Activated naive CD4-positive, alpha-beta T cell treated with anti-CD3 and anti-CD28 coated beads, Interleukin-2, amount 50 U/mL, for 16 hours (primary cell): Measurements from ENCODE around the gene RANGAP1.
A peak's percentile ranks its signal among the peaks of the same experiment; 100 is the strongest.

Experiments used
- DNase-seq: peaks from one replicate; pipeline ENCODE4 v3.0.0-alpha.2; 2020

The RANGAP1 gene

GRCh38 chr22:41231369-41231768 is 54.6 kb downstream of the RANGAP1 start:
- no peak for DNase-seq

GRCh38 chr22:41230401-41230785 is 55.6 kb downstream of the RANGAP1 start:
- no peak for DNase-seq

GRCh38 chr22:41229730-41230400 is 56.1 kb downstream of the RANGAP1 start:
- DNase-seq: no peak

DNA sequence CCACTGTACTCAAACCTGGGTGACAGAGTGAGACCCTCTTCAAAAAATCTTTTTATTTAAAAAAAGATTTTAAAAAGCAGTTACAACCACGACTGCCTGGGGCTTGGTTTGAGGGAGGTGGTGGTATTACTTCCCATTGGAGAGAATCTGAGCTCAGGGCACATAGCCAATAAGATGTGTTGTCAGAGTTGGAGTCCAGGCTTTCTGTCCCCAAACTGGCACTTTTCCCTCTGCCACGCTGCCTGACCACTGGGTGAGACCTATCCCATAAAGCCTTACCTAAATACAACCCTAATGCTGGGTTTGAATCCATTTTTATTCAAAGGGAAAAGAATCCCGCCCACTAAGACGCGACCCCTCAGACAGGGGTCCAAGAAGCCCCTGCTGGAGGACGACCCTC is 56.8 kb downstream of the RANGAP1 start:
- no peak for DNase-seq

DNA sequence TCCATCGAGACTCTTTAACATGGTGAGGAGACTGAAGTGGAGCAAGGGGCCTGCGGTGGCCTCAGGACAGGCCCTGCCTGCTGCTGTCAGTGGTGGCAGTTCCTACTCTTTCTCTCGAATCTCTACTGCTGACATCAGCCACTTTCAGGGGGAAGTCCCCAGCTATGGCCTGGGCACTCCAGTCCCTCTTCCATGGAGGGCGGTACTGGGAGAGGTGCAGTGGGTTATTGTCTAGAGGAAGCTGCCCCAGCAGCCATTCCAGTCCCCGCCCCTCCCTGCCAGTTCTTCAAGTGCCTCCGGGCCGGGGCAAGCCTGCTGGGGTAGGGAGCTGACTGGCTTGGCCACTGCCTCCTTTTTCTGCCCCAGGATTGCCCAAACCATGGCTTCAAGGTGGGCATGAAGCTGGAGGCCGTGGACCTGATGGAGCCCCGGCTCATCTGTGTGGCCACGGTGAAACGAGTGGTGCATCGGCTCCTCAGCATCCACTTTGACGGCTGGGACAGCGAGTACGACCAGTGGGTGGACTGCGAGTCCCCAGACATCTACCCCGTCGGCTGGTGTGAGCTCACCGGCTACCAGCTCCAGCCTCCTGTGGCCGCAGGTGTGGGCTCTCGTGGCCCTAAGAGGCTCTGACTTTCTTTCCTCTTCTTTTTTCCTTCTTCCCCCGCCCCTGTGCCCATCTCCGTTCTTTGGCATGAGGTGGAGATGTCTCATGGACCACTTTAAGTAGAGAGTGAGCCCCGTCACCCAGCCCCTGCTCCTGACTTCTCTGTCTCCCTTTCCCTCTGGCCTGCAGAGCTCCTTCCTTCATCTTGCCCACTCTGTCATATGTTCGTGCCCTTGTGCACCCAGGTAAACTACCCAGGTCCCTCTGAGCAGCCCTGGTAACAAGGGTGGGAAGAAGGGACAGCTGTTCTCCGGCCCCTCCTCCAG is 59.0 kb downstream of the RANGAP1 start:
- DNase-seq: no peak

- no peak for DNase-seq
These were observed 62.5 kb downstream of the RANGAP1 start for GRCh38 chr22:41223535-41223934.

DNA sequence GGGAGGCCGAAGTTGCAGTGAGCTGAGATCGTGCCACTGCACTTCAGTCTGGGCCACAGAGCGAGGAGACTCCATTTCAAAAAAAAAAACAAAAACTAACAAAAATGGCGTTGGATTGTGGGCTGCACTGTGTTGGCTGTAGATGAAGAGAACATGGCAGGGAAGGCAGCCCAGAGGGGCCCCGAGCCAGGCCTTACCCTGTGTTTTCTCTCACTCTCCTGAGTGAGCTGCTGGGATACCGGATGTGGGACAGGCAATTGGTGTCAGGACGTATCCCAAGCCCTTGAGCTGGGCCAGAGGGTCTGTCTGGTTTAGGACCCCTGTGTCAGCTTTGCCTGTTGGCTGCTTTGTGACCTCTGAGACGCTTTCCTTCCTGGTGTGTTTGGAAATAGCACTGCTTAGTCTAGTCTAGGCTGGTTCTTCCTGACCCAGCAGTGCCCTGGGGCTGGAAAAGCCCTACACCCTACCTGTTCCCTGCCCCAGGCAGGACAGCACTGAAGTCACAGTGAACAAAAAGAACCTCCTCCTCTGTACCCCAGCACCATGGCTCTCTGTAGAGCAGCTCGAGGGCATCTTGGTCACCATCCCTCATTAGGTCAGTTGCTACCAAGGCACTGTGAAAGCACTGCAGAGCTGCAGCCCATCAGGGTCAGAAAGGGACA is 63.0 kb downstream of the RANGAP1 start:
- DNase-seq: no peak

DNA sequence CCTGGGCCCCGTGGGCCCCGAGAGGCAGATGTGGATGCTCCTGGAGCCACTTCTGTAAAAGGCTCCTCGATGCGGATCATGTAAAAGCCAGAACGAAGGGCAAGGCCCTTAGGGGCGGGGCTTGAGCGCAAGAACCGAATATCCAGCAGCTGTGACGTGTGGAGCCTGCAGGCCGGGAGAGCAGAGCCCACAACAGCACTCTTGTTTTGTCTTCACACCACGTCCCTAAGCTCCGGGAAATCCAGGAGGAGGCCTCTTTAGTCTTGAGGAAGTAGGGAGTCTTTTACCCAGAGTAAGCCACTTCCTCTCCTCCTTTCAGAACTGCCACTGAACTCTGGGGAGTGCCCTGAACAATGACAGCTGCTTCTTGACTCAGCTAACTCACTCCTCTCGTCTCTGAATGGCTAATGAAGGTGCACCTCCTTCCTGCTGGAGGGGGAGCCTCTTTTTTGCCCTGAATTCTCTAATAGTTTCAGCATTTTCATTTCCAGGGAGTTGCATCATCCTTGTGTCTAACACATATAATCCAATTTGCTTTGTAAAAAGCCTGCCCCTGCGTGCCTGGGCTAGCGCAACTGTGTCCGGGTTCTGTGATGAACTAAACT is 68.3 kb downstream of the RANGAP1 start:
- DNase-seq: peak; percentile 39

DNA sequence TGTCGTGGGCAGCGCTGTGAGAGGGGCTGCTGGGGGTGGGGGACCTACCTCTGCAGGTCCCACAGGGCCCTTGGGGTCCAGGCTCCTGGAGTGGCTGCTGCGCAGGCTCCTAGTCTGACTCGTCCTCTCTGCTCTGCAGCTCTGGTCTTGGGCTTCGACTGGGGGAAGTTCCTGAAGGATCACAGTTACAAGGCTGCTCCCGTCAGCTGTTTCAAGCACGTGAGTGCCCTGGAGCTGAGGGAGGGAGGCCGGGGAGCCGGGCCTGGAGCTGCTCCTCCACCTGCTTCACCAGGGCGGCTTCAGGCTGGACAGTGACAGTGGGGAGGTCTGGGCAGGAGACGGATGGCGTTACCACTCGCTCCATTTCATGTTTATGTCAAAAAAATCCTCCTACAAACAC is 69.0 kb downstream of the RANGAP1 start:
- no peak for DNase-seq

GRCh38 chr22:41215926-41216325 is 70.1 kb downstream of the RANGAP1 start:
- DNase-seq: no peak

GRCh38 chr22:41215409-41215808 is 70.6 kb downstream of the RANGAP1 start:
- DNase-seq: no peak

DNA sequence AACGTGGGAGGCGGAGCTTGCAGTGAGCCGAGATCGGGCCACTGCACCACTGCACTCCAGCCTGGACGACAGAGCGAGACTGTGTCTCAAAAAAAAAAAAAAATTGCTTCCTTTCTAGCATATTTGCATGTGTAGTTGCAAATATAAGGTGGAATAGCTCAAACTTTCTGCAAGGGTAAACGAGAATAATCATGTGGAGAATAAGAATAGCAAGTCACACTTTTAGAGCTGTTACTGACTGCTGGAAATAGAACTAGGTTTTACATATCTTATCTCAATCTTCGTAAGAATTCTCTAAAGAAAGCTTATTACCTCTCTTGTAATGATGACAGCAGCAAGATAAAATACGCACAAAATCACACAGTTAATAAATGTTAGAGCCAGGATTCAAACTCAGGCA is 79.3 kb downstream of the RANGAP1 start:
- no peak for DNase-seq

GRCh38 chr22:41204992-41205900 is 80.7 kb downstream of the RANGAP1 start, which contains the start of gene L3MBTL2:
Gene L3MBTL2 (plus strand): TSS chr22:41205312. CDS start chr22:41205363, 51 bp downstream.
- DNase-seq: peak; percentile 99

DNA sequence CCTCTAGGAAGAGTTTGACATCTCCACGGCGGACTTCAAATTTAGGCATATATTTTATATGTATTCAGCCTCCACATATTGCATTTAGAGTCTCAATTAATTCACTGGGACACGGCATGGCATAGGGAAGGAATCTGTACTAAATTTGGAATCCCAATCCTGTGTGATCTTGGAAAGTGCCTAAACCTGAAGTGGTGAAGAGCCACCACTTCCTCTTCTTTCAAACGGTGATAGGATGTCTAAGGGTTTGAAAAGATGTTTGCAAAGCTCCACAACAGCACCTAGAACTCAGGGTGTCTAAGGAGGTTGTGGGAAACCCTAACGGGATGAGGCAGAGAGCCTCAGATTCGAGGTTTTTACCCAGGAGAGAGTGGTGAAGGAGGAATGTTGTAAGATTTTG is 81.9 kb downstream of the RANGAP1 start:
- DNase-seq: no peak

- no peak for DNase-seq
These were observed 82.9 kb downstream of the RANGAP1 start for GRCh38 chr22:41203118-41203517.

DNA sequence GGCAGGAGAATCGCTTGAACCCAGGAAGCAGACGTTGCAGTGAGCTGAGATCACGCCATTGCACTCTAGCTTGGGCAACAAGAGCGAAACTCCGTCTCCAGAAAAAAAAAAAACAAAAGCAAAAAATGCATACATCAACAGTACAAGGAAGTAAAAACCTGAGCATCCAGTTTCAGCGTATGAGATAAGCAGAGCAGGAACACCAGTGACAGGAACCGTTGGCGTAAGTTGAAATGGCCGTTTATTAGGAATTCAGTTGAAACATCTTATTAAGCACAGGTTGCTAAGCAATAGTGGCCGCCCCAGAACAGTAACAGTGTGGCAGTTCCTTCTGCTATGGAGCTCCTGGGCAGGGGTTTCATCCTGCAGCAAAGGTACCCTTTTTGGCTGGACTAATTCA is 84.8 kb downstream of the RANGAP1 start:
- no peak for DNase-seq

GRCh38 chr22:41198027-41198580 is 87.9 kb downstream of the RANGAP1 start:
- peak; percentile 68 for DNase-seq

DNA sequence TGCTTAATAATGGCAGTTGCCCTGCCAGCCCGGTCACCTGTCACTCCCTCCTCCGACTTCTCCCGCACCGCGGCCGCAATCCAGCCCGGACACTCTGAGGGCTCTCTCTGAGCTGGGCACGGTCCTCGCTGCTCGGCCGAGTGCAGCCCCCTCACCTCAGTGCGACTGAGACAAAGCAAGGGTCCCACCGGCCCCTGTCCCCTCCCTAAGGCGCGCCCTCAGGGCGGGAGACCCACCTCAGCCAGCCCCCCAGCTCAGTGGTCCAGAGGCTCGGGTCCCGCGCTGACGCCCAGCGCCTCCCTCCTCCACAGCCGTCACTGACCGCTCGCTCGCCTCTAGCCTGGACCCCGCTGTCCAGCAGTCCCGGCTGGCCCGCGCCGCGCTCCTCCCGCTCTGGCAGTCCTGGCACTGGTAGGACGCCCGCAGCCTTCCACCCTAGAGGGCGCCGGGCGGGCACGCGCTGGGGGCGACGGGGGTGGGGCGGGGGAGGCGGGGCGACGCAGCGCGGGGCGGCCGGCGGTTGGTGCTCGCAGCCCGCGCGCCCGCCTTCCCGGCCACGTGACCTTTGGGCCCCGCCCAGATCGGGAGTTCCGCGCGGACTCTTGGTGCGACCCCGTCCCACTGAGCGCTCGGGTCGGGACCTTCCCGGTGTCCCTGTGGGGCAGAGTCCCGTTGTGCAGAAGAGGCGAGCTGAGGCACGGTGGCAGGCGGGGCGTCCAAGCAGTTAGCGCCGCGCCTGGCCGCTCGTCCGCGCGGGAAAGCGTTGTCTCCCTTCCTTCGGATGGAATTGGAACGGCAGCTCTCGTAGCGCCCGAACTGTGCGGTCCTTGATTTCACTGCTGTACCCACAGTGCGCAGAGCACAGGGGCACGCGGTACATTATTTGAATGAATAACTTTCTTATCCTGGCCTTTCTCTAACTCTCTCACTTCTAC is 88.7 kb downstream of the RANGAP1 start:
- peak; percentile 87 for DNase-seq
